H9 (cell line): Measurements from ENCODE around the gene TMEM163. TPM values are rescaled to one million over a fixed set of nuclear protein-coding genes. Genes with fewer than 3 reads are reported as not detected.

Source experiments
- DNase-seq: peaks from one replicate; pipeline ENCODE4 v3.0.0-alpha.2; 2017
- H2AFZ ChIP-seq: one replicate; pipeline ENCODE4 v1.6.1; 2013; ENCODE audit warnings: mild to moderate bottlenecking, low read length, control low read depth, moderate library complexity
- H2AK5ac ChIP-seq: 2 replicates; pipeline ENCODE4 v1.6.1; 2013; ENCODE audit warnings: low read length, control low read depth, mixed read lengths; ENCODE audit not compliant: insufficient read length
- H2BK120ac ChIP-seq: one replicate; pipeline ENCODE4 v1.6.1; 2013; ENCODE audit warnings: low read depth, mild to moderate bottlenecking, low read length, control low read depth, inconsistent platforms; ENCODE audit not compliant: poor library complexity, severe bottlenecking
- H2BK12ac ChIP-seq: 2 replicates; pipeline ENCODE4 v1.6.1; 2013; ENCODE audit warnings: low read length, control low read depth, mixed read lengths, low read depth; ENCODE audit not compliant: insufficient read length
- H2BK15ac ChIP-seq: 2 replicates; pipeline ENCODE4 v1.6.1; 2013; ENCODE audit warnings: low read depth, low read length, control low read depth
- H2BK20ac ChIP-seq: one replicate; pipeline ENCODE4 v1.6.1; 2013; ENCODE audit warnings: low read depth, mild to moderate bottlenecking, low read length, control low read depth, inconsistent platforms; ENCODE audit not compliant: poor library complexity, severe bottlenecking
- H2BK5ac ChIP-seq: 2 replicates; pipeline ENCODE4 v1.6.1; 2013; ENCODE audit warnings: low read length, control low read depth, mixed read lengths; ENCODE audit not compliant: insufficient read length
- H3K14ac ChIP-seq: 2 replicates; pipeline ENCODE4 v1.6.1; 2013; ENCODE audit warnings: low read length, control low read depth; ENCODE audit not compliant: insufficient read depth
- H3K18ac ChIP-seq: 2 replicates; pipeline ENCODE4 v1.6.1; 2013; ENCODE audit warnings: low read depth, mild to moderate bottlenecking, mixed read lengths, low read length, control low read depth; ENCODE audit not compliant: insufficient read length
- H3K23ac ChIP-seq: 2 replicates; pipeline ENCODE4 v1.6.1; 2013; ENCODE audit warnings: low read length, control low read depth, mixed read lengths, low read depth; ENCODE audit not compliant: insufficient read length
- H3K23me2 ChIP-seq: 2 replicates; pipeline ENCODE4 v1.6.1; 2013; ENCODE audit warnings: low read depth, mild to moderate bottlenecking, mixed read lengths, low read length, control low read depth; ENCODE audit not compliant: insufficient read length, poor library complexity, severe bottlenecking
- H3K27ac ChIP-seq: 2 replicates; pipeline ENCODE4 v1.5.1; 2013; ENCODE audit warnings: low read length, control low read depth, mixed read lengths, low read depth; ENCODE audit not compliant: insufficient read length
- H3K27me3 ChIP-seq: 2 replicates; pipeline ENCODE4 v1.6.1; 2013; ENCODE audit warnings: low read length, control low read depth, inconsistent platforms; ENCODE audit not compliant: insufficient read depth
- H3K4ac ChIP-seq: 2 replicates; pipeline ENCODE4 v1.6.1; 2013; ENCODE audit warnings: low read depth, mild to moderate bottlenecking, control low read depth, inconsistent platforms, low read length, moderate library complexity
- H3K4me1 ChIP-seq: 2 replicates; pipeline ENCODE4 v1.6.1; 2013; ENCODE audit warnings: low read length, control low read depth, inconsistent platforms; ENCODE audit not compliant: insufficient read depth
- H3K4me2 ChIP-seq: 2 replicates; pipeline ENCODE4 v1.6.1; 2013; ENCODE audit warnings: low read length, control low read depth, mixed read lengths; ENCODE audit not compliant: insufficient read length, insufficient read depth
- H3K56ac ChIP-seq: 2 replicates; pipeline ENCODE4 v1.6.1; 2013; ENCODE audit warnings: low read depth, mild to moderate bottlenecking, mixed read lengths, low read length, control low read depth; ENCODE audit not compliant: insufficient read length
- H3K79me1 ChIP-seq: 2 replicates; pipeline ENCODE4 v1.6.1; 2013; ENCODE audit warnings: low read depth, mild to moderate bottlenecking, moderate library complexity, low read length, control low read depth, inconsistent platforms; ENCODE audit not compliant: insufficient read depth, poor library complexity, severe bottlenecking
- H3K79me2 ChIP-seq: 2 replicates; pipeline ENCODE4 v1.6.1; 2013; ENCODE audit warnings: low read length, control low read depth, inconsistent platforms; ENCODE audit not compliant: insufficient read depth
- H3K9ac ChIP-seq: 2 replicates; pipeline ENCODE4 v1.6.1; 2013; ENCODE audit warnings: low read length, control low read depth, mixed read lengths; ENCODE audit not compliant: insufficient read length; ENCODE audit errors: extremely low read depth
- H3K9me3 ChIP-seq: one replicate; pipeline ENCODE4 v1.6.1; 2013; ENCODE audit warnings: low read depth, low read length, inconsistent platforms; ENCODE audit not compliant: control insufficient read depth
- H3T11ph ChIP-seq: one replicate; pipeline ENCODE4 v1.6.1; 2013; ENCODE audit warnings: mild to moderate bottlenecking, low read length, control low read depth, inconsistent platforms
- H4K20me1 ChIP-seq: one replicate; pipeline ENCODE4 v1.6.1; 2013; ENCODE audit not compliant: control insufficient read depth, insufficient read length, insufficient read depth
- H4K5ac ChIP-seq: 2 replicates; pipeline ENCODE4 v1.6.1; 2013; ENCODE audit warnings: low read depth, mild to moderate bottlenecking, mixed read lengths, low read length, control low read depth; ENCODE audit not compliant: insufficient read length
- H4K8ac ChIP-seq: replicated peaks from 2 replicates; pipeline ENCODE4 v1.6.1; 2013; ENCODE audit warnings: low read length, control low read depth, mixed read lengths, low read depth; ENCODE audit not compliant: insufficient read length
- H4K91ac ChIP-seq: 2 replicates; pipeline ENCODE4 v1.6.1; 2013; ENCODE audit warnings: low read depth, mild to moderate bottlenecking, moderate library complexity, mixed read lengths, low read length, control low read depth; ENCODE audit not compliant: insufficient read length
- H3K27ac Mint-ChIP-seq, 3 experiments: 2 replicates in 2 of 3; 3 replicates in 1 of 3; pipeline ENCODE4 v1.8.0; 2020 to 2021; ENCODE audit warnings: mixed read lengths in 3 of 3, mild to moderate bottlenecking in 1 of 3, moderate library complexity in 1 of 3
- H3K27me3 Mint-ChIP-seq: 2 replicates; pipeline ENCODE4 v1.8.0; 2021; ENCODE audit warnings: low read depth, mild to moderate bottlenecking, moderate library complexity, mixed read lengths
- H3K36me3 Mint-ChIP-seq, 3 experiments: 2 replicates in 2 of 3; 3 replicates in 1 of 3; pipeline ENCODE4 v1.8.0; 2020 to 2021; ENCODE audit warnings: low read depth in 3 of 3, mixed read lengths in 3 of 3; ENCODE audit not compliant: insufficient read depth in 1 of 3
- H3K4me1 Mint-ChIP-seq, 2 experiments: 2 replicates each; pipeline ENCODE4 v1.8.0; 2020; ENCODE audit warnings: mixed read lengths in 2 of 2
- H3K4me3 Mint-ChIP-seq, 2 experiments: 2 replicates in 1 of 2; 3 replicates in 1 of 2; pipeline ENCODE4 v1.8.0; 2020 to 2021; ENCODE audit warnings: mild to moderate bottlenecking in 2 of 2, mixed read lengths in 2 of 2, moderate library complexity in 1 of 2
- H3K9me3 Mint-ChIP-seq, 2 experiments: 2 replicates in 1 of 2; 3 replicates in 1 of 2; pipeline ENCODE4 v1.8.0; 2020; ENCODE audit warnings: mild to moderate bottlenecking in 2 of 2, mixed read lengths in 2 of 2, moderate library complexity in 1 of 2
- CTCF ChIP-seq: fragments of 200-600 bp; sonication (generic); conservative IDR thresholded peaks from 3 replicates; pipeline ENCODE4 v1.8.0; 2021; ENCODE audit warnings: antibody characterized with exemption, mild to moderate bottlenecking
- WGBS: extraction: QIAGEN DNeasy Blood & Tissue Kit; methylation state at CpG from one replicate; pipeline ENCODE4 v1.1.7; 2013; ENCODE audit warnings: missing lambda C conversion rate, low lambda C conversion rate, mixed read lengths; ENCODE audit not compliant: insufficient read length; ENCODE audit errors: extremely low coverage; 5-methylcytosine and 5-hydroxymethylcytosine counted together
- total RNA-seq: library from RNA; stranded (reverse); gene quantifications from 2 replicates; pipeline ENCODE4 v1.2.1, GENCODE V29; 2021

The TMEM163 gene
- total RNA-seq, 1 experiment from 2014 or later, result 0.39 TPM

- Histone ChIP-seq H4K91ac (no peak overlapping the region), H2AFZ (no peak overlapping the region), H3K14ac (no peak overlapping the region), H4K20me1 (peaks cover 2% of the 10 kb centered on the region), H3K79me2 (no peaks in the 10 kb centered on the region), H2BK120ac (no peak overlapping the region), H4K8ac (no peak overlapping the region), H3K56ac (no peak overlapping the region), H2BK12ac (no peak overlapping the region), H3K9me3 (no peaks in the 10 kb centered on the region), H3K4ac (no peak overlapping the region), H3K27ac (no peak overlapping the region), H3K23me2 (no peaks in the 10 kb centered on the region), H4K5ac (no peak overlapping the region), H3K9ac (no peak overlapping the region), H3K4me1 (no peaks in the 10 kb centered on the region), H3K18ac (no peak overlapping the region), H2BK20ac (no peak overlapping the region), H3K23ac (no peak overlapping the region), H3K4me2 (no peak overlapping the region), H2BK15ac (no peak overlapping the region), H2AK5ac (no peak overlapping the region), H3T11ph (no peak overlapping the region), H3K79me1 (no peaks in the 10 kb centered on the region), H3K27me3 (no peaks in the 10 kb centered on the region), H2BK5ac (no peak overlapping the region)
- no peak for DNase-seq
- peaks cover 0 to 3% of the 10 kb centered on the region in 2 experiments; a peak in 1 of 4 replicates for H3K4me1 Mint-ChIP-seq
- no peak overlapping the region for H3K4me3 Mint-ChIP-seq
- TF ChIP-seq CTCF, result no peak
- WGBS, result no CpG with 5 or more reads among the region's 1 CpG
- H3K9me3 Mint-ChIP-seq, result no peaks in the 10 kb centered on the region; a peak in 1 of 5 replicates
- 0 out of 7 replicates have a peak, but pooled peaks cover 0 to 2% (median 0%) of the 10 kb centered on the region in 3 experiments for H3K36me3 Mint-ChIP-seq
- H3K27me3 Mint-ChIP-seq, result peaks cover 11% of the 10 kb centered on the region
- H3K27ac Mint-ChIP-seq, result no peak overlapping the region
Measured at GRCh38 chr2:134662751-134663150, 56.0 kb downstream of the TMEM163 start.
